NB4 (cell line): ENCODE data around the gene BBOF1.

Experiments
- POLR2A ChIP-seq: IDR thresholded peaks from 2 replicates; pipeline ENCODE4 v1.6.1; 2011; ENCODE audit warnings: mild to moderate bottlenecking; ENCODE audit not compliant: insufficient read length; ENCODE audit errors: extremely low read depth
- TF ChIP-seq, protein P1 (sequence below): IDR thresholded peaks from one replicate; pipeline ENCODE4 v1.5.1; 2012; ENCODE audit warnings: low read depth, low read length

DNA sequence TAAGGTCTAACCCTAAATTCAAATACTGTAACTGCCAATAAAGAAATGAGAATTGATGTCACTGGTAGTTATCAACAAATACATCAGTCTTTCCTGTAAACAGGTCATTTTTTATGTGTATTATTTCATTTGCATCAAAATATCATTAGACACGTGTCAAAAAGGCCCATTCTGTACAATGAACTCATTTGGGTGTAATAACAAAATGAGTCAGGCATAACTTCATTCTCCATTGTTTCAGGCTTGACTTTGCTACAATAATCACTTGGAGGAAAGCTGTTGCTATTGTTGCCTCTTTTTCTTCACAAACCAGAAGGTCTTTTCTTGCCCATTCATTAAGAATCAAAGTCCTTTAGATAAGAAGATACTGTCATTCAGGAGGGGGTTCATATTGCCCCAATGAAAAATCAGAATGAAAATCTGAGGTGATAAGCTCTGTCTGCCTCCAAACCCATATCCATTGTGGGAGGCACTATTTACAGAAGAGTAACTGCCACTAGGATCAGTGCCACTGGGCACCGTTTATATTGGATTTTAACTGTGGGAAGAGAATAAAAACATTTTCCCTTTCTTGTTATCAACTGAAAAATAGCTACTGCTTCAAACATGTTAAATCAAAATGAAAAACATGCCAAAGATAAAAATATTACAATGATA, 10.2 kb upstream of the BBOF1 start:
- TF ChIP-seq, protein P1, sequence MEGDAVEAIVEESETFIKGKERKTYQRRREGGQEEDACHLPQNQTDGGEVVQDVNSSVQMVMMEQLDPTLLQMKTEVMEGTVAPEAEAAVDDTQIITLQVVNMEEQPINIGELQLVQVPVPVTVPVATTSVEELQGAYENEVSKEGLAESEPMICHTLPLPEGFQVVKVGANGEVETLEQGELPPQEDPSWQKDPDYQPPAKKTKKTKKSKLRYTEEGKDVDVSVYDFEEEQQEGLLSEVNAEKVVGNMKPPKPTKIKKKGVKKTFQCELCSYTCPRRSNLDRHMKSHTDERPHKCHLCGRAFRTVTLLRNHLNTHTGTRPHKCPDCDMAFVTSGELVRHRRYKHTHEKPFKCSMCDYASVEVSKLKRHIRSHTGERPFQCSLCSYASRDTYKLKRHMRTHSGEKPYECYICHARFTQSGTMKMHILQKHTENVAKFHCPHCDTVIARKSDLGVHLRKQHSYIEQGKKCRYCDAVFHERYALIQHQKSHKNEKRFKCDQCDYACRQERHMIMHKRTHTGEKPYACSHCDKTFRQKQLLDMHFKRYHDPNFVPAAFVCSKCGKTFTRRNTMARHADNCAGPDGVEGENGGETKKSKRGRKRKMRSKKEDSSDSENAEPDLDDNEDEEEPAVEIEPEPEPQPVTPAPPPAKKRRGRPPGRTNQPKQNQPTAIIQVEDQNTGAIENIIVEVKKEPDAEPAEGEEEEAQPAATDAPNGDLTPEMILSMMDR: no peak
- no peak for TF ChIP-seq POLR2A
